Stomach (tissue), 9 donors: Measurements from ENCODE around the gene ERMAP. TPM values are rescaled to one million over a fixed set of nuclear protein-coding genes. Genes with fewer than 3 reads are reported as not detected.

ENCODE experiments used
- DNase-seq, 2 donors: peaks; one replicate each; pipeline versions ENCODE4 v3.0.0 to v3.0.0-alpha.2; 2013 to 2019
- H3K27ac ChIP-seq, 5 donors: fragments of 200-600 bp in 4 of 5; sonication (generic) in 4 of 5; one replicate each; pipeline ENCODE4 v1.5.1; 2013 to 2019; ENCODE audit warnings: mild to moderate bottlenecking in 1 of 5, moderate library complexity in 1 of 5
- H3K27me3 ChIP-seq, 3 donors: fragments of 200-600 bp; sonication (generic); one replicate each; pipeline ENCODE4 v1.5.1; 2017 to 2019; ENCODE audit warnings: mixed run types in 1 of 3
- H3K36me3 ChIP-seq, 4 donors: fragments of 200-600 bp; sonication (generic); 1 replicate in 3 of 4; 2 replicates in 1 of 4; pipeline ENCODE4 v1.5.1; 2016 to 2019
- H3K4me1 ChIP-seq, 4 donors: fragments of 200-600 bp; sonication (generic); one replicate each; pipeline ENCODE4 v1.5.1; 2016 to 2019
- H3K4me3 ChIP-seq, 4 donors: fragments of 200-600 bp; sonication (generic) in 3 of 4; one replicate each; pipeline ENCODE4 v1.5.1; 2016 to 2019; ENCODE audit warnings: mild to moderate bottlenecking in 1 of 4
- H3K9me3 ChIP-seq, 4 donors: fragments of 200-600 bp; sonication (generic); one replicate each; pipeline ENCODE4 v1.5.1; 2016 to 2019
- CTCF ChIP-seq, 7 experiments: fragments of 450-650 bp in 4 of 7; fragments of 200-600 bp in 3 of 7; sonication (generic) in 3 of 7; IDR thresholded peaks; one replicate each; pipeline ENCODE4 v1.5.1; 2016 to 2019; ENCODE audit warnings: antibody characterized with exemption in 7 of 7, control low read depth in 2 of 7, mild to moderate bottlenecking in 1 of 7
- EP300 ChIP-seq: sonication (generic); formaldehyde crosslinking; IDR thresholded peaks from one replicate; pipeline ENCODE4 v1.6.1; 2017; ENCODE audit warnings: antibody characterized with exemption
- POLR2A ChIP-seq, 4 donors: fragments of 450-650 bp; IDR thresholded peaks; one replicate each; pipeline ENCODE4 v1.6.1; 2016; ENCODE audit warnings: antibody characterized with exemption in 4 of 4, control low read depth in 2 of 4, mild to moderate bottlenecking in 1 of 4, moderate library complexity in 1 of 4
- POLR2AphosphoS5 ChIP-seq, 3 donors: sonication (generic); formaldehyde crosslinking; IDR thresholded peaks; one replicate each; pipeline ENCODE4 v1.6.1; 2016; ENCODE audit warnings: antibody characterized with exemption in 3 of 3
- WGBS, 5 donors: extraction: QIAGEN DNeasy Blood & Tissue Kit in 3 of 5; methylation state at CpG; one replicate each; pipeline versions ENCODE4 v1.1.5 to v1.1.7; 2013 to 2018; 5-methylcytosine and 5-hydroxymethylcytosine counted together
- intact Hi-C: fragments of 100-400 bp; cut with DNase I; formaldehyde crosslinking; loops from one replicate; pipeline ENCODE4 v1.15.1; 2023; ENCODE audit warnings: low total_unique reads
- polyA plus RNA-seq, 3 donors: library from polyadenylated mRNA; stranded (reverse); fragments of 200-250 nt; gene quantifications; one replicate each; pipeline ENCODE4 v1.2.3, GENCODE V29; 2013
- total RNA-seq, 5 donors: library from RNA; depleted of rRNA; stranded (reverse); fragments of >200 nt; gene quantifications; one replicate each; pipeline versions ENCODE4 v1.1.0 to v1.2.3, GENCODE V29; 2014 to 2016
- donor health status: healthy with polysubstance abuse.
- donor health status: Bipolar disorder and iron deficiency.
- donor health status: healthy.

The ERMAP gene
- total and polyA plus RNA-seq, 8 donors: 3.5 to 13.6 (median 4.9) TPM; not detected in 1

GRCh38 chr1:42831273-42831672 is 14.4 kb downstream of the ERMAP start:
- Histone ChIP-seq H3K9me3 (no peaks in the 10 kb centered on the region), H3K4me1 (no peaks in the 10 kb centered on the region), H3K27ac (no peak overlapping the region), H3K27me3 (no peaks in the 10 kb centered on the region), H3K36me3 (peaks cover 0 to 38% (median 22%) of the 10 kb centered on the region in 4 donors), H3K4me3 (no peak overlapping the region)
- DNase-seq: no peak
- intact Hi-C loops: no loop called here
- no peak for TF ChIP-seq POLR2AphosphoS5 (IDR thresholded peaks at IDR 0.05)
- no peak for TF ChIP-seq EP300
- no peak for TF ChIP-seq POLR2A (IDR thresholded peaks at IDR 0.05)
- no peak for TF ChIP-seq CTCF (IDR thresholded peaks at IDR 0.05)

GRCh38 chr1:42832641-42833240 is 15.8 kb downstream of the ERMAP start:
- Histone ChIP-seq H3K27me3 (no peaks in the 10 kb centered on the region), H3K27ac (no peak overlapping the region), H3K4me3 (no peak overlapping the region), H3K9me3 (no peaks in the 10 kb centered on the region), H3K36me3 (peaks cover 0 to 32% (median 22%) of the 10 kb centered on the region in 4 donors), H3K4me1 (no peaks in the 10 kb centered on the region)
- WGBS, 5 donors: 94 to 96% (median 95%) methylated on average over 3 of the region's 3 CpGs
- no peak for TF ChIP-seq POLR2A (IDR thresholded peaks at IDR 0.05)
- no peak for TF ChIP-seq EP300
- no peak for TF ChIP-seq POLR2AphosphoS5 (IDR thresholded peaks at IDR 0.05)
- no peak for DNase-seq
- intact Hi-C loops: no loop called here

GRCh38 chr1:42833981-42834380 is 17.1 kb downstream of the ERMAP start:
- Histone ChIP-seq H3K27ac (no peak overlapping the region), H3K36me3 (peaks cover 0 to 44% (median 22%) of the 10 kb centered on the region in 4 donors), H3K27me3 (no peaks in the 10 kb centered on the region), H3K9me3 (no peaks in the 10 kb centered on the region), H3K4me1 (no peaks in the 10 kb centered on the region), H3K4me3 (no peak overlapping the region)
- 82 to 92% (median 88%) methylated on average over 4 of the region's 4 CpGs for WGBS, 5 donors
- intact Hi-C loops: no loop called here
- TF ChIP-seq EP300 (no peak), POLR2A (IDR thresholded peaks at IDR 0.05) (no peak), POLR2AphosphoS5 (IDR thresholded peaks at IDR 0.05) (no peak), CTCF (IDR thresholded peaks at IDR 0.05) (no peak)
- no peak for DNase-seq

- Histone ChIP-seq H3K4me1 (no peaks in the 10 kb centered on the region), H3K9me3 (no peaks in the 10 kb centered on the region), H3K4me3 (no peak overlapping the region), H3K27me3 (no peaks in the 10 kb centered on the region), H3K36me3 (peaks cover 0 to 41% (median 19%) of the 10 kb centered on the region in 4 donors), H3K27ac (no peak overlapping the region)
- TF ChIP-seq CTCF (IDR thresholded peaks at IDR 0.05): no peak
- no peak for TF ChIP-seq POLR2AphosphoS5 (IDR thresholded peaks at IDR 0.05)
- no peak for TF ChIP-seq EP300
- TF ChIP-seq POLR2A (IDR thresholded peaks at IDR 0.05): no peak
- intact Hi-C loops: no loop called here
- DNase-seq: no peak
- WGBS, 5 donors: 75 to 95% (median 93%) methylated on average over 5 of the region's 5 CpGs
Observed at GRCh38 chr1:42834803-42835202, 17.9 kb downstream of the ERMAP start.

- Histone ChIP-seq H3K27me3 (no peaks in the 10 kb centered on the region), H3K36me3 (peaks cover 0 to 38% (median 14%) of the 10 kb centered on the region in 4 donors), H3K9me3 (no peaks in the 10 kb centered on the region), H3K4me3 (no peak overlapping the region), H3K27ac (no peak overlapping the region), H3K4me1 (no peaks in the 10 kb centered on the region)
- TF ChIP-seq EP300 (no peak), POLR2A (IDR thresholded peaks at IDR 0.05) (no peak), CTCF (IDR thresholded peaks at IDR 0.05) (no peak), POLR2AphosphoS5 (IDR thresholded peaks at IDR 0.05) (no peak)
- DNase-seq: no peak
- whole genome bisulfite sequencing, 5 donors: 92 to 98% (median 96%) methylated on average over 2 of the region's 2 CpGs
- intact Hi-C loops: no loop called here
Observed at GRCh38 chr1:42835422-42835821, 18.5 kb downstream of the ERMAP start.
